GM18951 (cell line): ENCODE measurements around the gene KLC4.

Experiments used
- POLR2A ChIP-seq: IDR thresholded peaks from 4 replicates; pipeline ENCODE4 v1.6.1; 2011; ENCODE audit warnings: mild to moderate bottlenecking; ENCODE audit not compliant: insufficient read length, insufficient read depth; ENCODE audit errors: extremely low read depth
- in situ Hi-C: fragments of 300-500 bp; cut with MboI; formaldehyde crosslinking; loops from one replicate; pipeline ENCODE4 v1.12.0; 2022; ENCODE audit warnings: low sequenced_read_pairs, mixed read lengths, inconsistent platforms; ENCODE audit not compliant: unreplicated experiment

KLC4 gene

GRCh38 chr6:43059168-43060033 is at the start of gene KLC4, which contains the start of gene MRPL2:
Gene KLC4 (plus strand): TSS chr6:43059631. CDS start chr6:43061336, 1,705 bp downstream.
Gene MRPL2 (minus strand): TSS chr6:43059434. CDS start chr6:43059381, 53 bp downstream.
- peak; percentile 92 for TF ChIP-seq POLR2A
- in situ Hi-C loops = no loop called here

GRCh38 chr6:43011207-43011606 is 48.2 kb upstream of the KLC4 start:
- no peak for TF ChIP-seq POLR2A
- in situ Hi-C loops = no loop called here

GRCh38 chr6:43012364-43012763 is 47.1 kb upstream of the KLC4 start:
- TF ChIP-seq POLR2A = no peak

GRCh38 chr6:43013097-43013842 is 46.2 kb upstream of the KLC4 start:
- TF ChIP-seq POLR2A = no peak
- in situ Hi-C loops = no loop called here

More at GRCh38 chr6:43012364-43012763, 47.1 kb upstream of the KLC4 start:
- in situ Hi-C loops = no loop called here

- in situ Hi-C loops = no loop called here
- peak; percentile 79 for TF ChIP-seq POLR2A
Measured at GRCh38 chr6:43013843-43014433, 45.5 kb upstream of the KLC4 start, which contains the start of the genes KLHDC3 and MEA1. Gene KLHDC3 (plus strand): TSS chr6:43014249. CDS start chr6:43017193, 2,944 bp downstream. Gene MEA1 (minus strand): TSS chr6:43013946. CDS start chr6:43013813, 133 bp downstream.

- no peak for TF ChIP-seq POLR2A
- in situ Hi-C loops = no loop called here
Measured at GRCh38 chr6:43014434-43014909, 45.0 kb upstream of the KLC4 start.

GRCh38 chr6:43016176-43016942 is 43.1 kb upstream of the KLC4 start:
- in situ Hi-C loops = no loop called here
- no peak for TF ChIP-seq POLR2A

GRCh38 chr6:43016943-43017334 is 42.5 kb upstream of the KLC4 start:
- no peak for TF ChIP-seq POLR2A
- in situ Hi-C loops = no loop called here

- in situ Hi-C loops = no loop called here
- no peak for TF ChIP-seq POLR2A
Measured at GRCh38 chr6:43019152-43019551, 40.3 kb upstream of the KLC4 start.

GRCh38 chr6:43020052-43020705 is 39.3 kb upstream of the KLC4 start:
- in situ Hi-C loops = no loop called here

GRCh38 chr6:43020847-43021246 is 38.6 kb upstream of the KLC4 start:
- TF ChIP-seq POLR2A = no peak

More at GRCh38 chr6:43020052-43020705, 39.3 kb upstream of the KLC4 start:
- no peak for TF ChIP-seq POLR2A

More at GRCh38 chr6:43020847-43021246, 38.6 kb upstream of the KLC4 start:
- in situ Hi-C loops = no loop called here
